Ovary (tissue), 1 donor: ENCODE results near the gene SPDYE18.
"Not testable (repeated sequence)": the region's sequence is repeated elsewhere in the genome, so short reads cannot be mapped to it uniquely, and the experiment has no call there.

Experiments
- EP300 ChIP-seq: sonication (generic); formaldehyde crosslinking; IDR thresholded peaks from one replicate; pipeline ENCODE4 v1.6.1; 2017; ENCODE audit warnings: antibody characterized with exemption
- POLR2A ChIP-seq: fragments of 450-650 bp; IDR thresholded peaks from one replicate; pipeline ENCODE4 v1.6.1; 2017; ENCODE audit warnings: antibody characterized with exemption, mild to moderate bottlenecking, moderate library complexity

DNA sequence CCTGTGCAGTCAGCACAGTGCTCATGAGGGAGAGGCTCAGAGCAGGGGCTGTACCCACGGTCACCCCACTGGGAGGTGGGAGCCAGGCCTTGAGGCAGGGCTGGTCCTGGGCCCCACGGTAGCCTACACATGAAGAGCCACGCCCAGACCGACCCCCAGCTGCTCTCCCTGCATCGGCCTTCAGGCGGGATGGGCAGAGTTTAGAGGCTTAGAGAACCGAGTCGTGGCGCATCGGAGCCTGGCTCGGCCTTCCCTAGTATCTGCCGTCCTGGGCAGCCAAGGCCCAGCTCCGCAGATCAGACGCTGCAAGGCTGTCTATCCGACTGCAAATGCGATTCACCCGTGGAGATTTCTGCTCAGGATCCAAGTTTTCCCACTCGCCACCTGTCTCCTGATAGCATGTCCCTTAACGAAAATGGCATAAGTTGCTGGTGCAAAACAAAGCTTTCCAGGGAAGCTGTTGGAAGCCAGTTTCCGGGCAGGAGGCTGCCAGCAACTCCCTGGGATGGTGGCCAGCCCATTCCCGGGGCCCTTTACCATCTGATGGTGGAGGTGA, 59.6 kb downstream of the SPDYE18 start:
- TF ChIP-seq POLR2A, EP300: not testable (repeated sequence)
